ENCODE results near the gene PPBP.

- TF ChIP-seq CTCF (IDR thresholded peaks at IDR 0.05; ENCODE audit: borderline replicate concordance, extremely low read depth, low read length, poor library complexity, severe bottlenecking) = no peak
- no peak for TF ChIP-seq EZH2 (IDR thresholded peaks at IDR 0.05; ENCODE audit: borderline replicate concordance, low read depth, low read length, severe bottlenecking)
Measured at GRCh38 chr4:74033739-74034138, 45.7 kb upstream of the PPBP start.

All from DND-41 (cell line).